Astrocyte of the spinal cord (primary cell): ENCODE measurements around the gene KIRREL2.
"Not testable (repeated sequence)": the region's sequence is repeated elsewhere in the genome, so short reads cannot be mapped to it uniquely, and the experiment has no call there.

Source experiments
- DNase-seq: peaks from one replicate; pipeline ENCODE4 v3.0.0; 2011; ENCODE audit warnings: low read depth, low spot score
- H3K4me3 ChIP-seq: 2 replicates; pipeline ENCODE4 v1.5.1; 2011; ENCODE audit warnings: low read depth, mild to moderate bottlenecking, low read length, moderate library complexity
- CTCF ChIP-seq: IDR thresholded peaks from 2 replicates; pipeline ENCODE4 v1.5.1; 2012; ENCODE audit warnings: low read depth, mild to moderate bottlenecking, low read length, inconsistent platforms
- in situ Hi-C: cut with HindIII; loops from 2 replicates; pipeline ENCODE4 v1.10.0; 2017; ENCODE audit warnings: low sequenced_read_pairs

Gene KIRREL2

GRCh38 chr19:35909684-35910035 lies 52.9 kb downstream of the KIRREL2 start:
- in situ Hi-C loops: no loop called here
- no peak for TF ChIP-seq CTCF
- H3K4me3 ChIP-seq: no peak overlapping the region
- no peak for DNase-seq

GRCh38 chr19:35910355-35910754 lies 53.6 kb downstream of the KIRREL2 start:
- in situ Hi-C loops, DNase-seq, H3K4me3 ChIP-seq: not testable (repeated sequence)

GRCh38 chr19:35911173-35911572 lies 54.5 kb downstream of the KIRREL2 start:
- TF ChIP-seq CTCF: no peak
- no peak overlapping the region for H3K4me3 ChIP-seq
- in situ Hi-C loops: no loop called here
- no peak for DNase-seq

GRCh38 chr19:35911790-35912189 lies 55.1 kb downstream of the KIRREL2 start:
- no peak overlapping the region for H3K4me3 ChIP-seq
- DNase-seq: no peak
- in situ Hi-C loops: no loop called here
- TF ChIP-seq CTCF: no peak

GRCh38 chr19:35913589-35913988 lies 56.9 kb downstream of the KIRREL2 start:
- no peak for TF ChIP-seq CTCF
- no peak for DNase-seq
- in situ Hi-C loops: no loop called here
- H3K4me3 ChIP-seq: no peak overlapping the region

GRCh38 chr19:35915443-35915842 lies 58.7 kb downstream of the KIRREL2 start:
- no peak overlapping the region for H3K4me3 ChIP-seq
- in situ Hi-C loops: no loop called here
- TF ChIP-seq CTCF: no peak
- no peak for DNase-seq
